ENCODE measurements around the gene LTA. TPM values are rescaled to one million over a fixed set of nuclear protein-coding genes. Genes with fewer than 3 reads are reported as not detected.
"Not testable (repeated sequence)": the region's sequence is repeated elsewhere in the genome, so short reads cannot be mapped to it uniquely, and the experiment has no call there.

Gene LTA
- total RNA-seq, 1 donor from 2014 or later = not detected

DNA sequence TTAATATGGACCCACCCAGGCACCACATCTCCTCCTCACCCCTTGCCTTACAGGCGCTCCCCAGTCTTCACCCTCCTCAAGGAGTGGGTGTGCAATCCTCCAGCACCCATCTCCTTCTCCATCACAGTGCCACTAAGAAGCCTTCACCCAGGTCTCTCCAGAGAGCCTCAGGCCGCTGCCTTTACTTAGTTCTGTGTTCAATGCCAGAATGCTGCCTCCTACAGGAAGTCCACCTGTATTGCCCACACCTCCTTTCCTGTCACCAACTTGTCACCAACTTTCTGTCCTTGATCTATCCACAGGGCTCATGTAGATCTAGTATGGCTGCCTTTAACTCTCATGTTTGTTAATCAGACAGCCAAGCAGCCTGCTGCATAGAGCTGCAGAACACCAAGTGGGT is 13.4 kb downstream of the LTA start:
- no peaks in the 10 kb centered on the region for H3K27me3 ChIP-seq (ENCODE audit: low read depth)
- intact Hi-C loops (cut with micrococcal nuclease) = no loop called here
- DNase-seq = no peak
- TF ChIP-seq, protein P1, sequence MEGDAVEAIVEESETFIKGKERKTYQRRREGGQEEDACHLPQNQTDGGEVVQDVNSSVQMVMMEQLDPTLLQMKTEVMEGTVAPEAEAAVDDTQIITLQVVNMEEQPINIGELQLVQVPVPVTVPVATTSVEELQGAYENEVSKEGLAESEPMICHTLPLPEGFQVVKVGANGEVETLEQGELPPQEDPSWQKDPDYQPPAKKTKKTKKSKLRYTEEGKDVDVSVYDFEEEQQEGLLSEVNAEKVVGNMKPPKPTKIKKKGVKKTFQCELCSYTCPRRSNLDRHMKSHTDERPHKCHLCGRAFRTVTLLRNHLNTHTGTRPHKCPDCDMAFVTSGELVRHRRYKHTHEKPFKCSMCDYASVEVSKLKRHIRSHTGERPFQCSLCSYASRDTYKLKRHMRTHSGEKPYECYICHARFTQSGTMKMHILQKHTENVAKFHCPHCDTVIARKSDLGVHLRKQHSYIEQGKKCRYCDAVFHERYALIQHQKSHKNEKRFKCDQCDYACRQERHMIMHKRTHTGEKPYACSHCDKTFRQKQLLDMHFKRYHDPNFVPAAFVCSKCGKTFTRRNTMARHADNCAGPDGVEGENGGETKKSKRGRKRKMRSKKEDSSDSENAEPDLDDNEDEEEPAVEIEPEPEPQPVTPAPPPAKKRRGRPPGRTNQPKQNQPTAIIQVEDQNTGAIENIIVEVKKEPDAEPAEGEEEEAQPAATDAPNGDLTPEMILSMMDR (IDR thresholded peaks at IDR 0.05; ENCODE audit: borderline replicate concordance) = no peak
- peaks cover 27% of the 10 kb centered on the region for H3K4me1 ChIP-seq
- no peaks in the 10 kb centered on the region for H3K36me3 ChIP-seq
- no peaks in the 10 kb centered on the region for H3K9me3 ChIP-seq (replicated peaks)
- H3K4me3 ChIP-seq = no peak overlapping the region
- peak overlapping the region; percentile 53 for H3K27ac ChIP-seq (replicated peaks)

DNA sequence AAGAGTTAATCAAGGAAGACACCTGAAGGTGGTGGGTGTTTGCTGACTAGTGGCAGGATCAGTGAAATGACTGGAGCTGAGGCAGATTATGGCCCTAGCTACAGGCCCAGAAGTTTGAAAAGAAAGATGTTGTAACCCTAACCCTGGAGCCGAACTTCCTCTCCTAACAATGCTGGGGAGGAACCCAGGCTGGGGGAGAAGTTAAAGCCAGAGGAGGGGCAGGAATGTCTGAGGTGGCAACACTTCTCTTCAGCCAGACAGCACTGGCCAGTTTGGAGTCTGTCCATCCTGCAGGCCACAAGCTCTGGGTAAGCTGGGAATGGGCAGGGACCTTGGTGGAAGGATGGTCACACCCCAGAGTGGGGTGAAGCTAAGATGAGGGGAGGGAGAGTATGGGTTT is 13.9 kb downstream of the LTA start, which contains the start of gene LST1:
TSS of gene LST1 (plus strand) at position 270 of the 400 bp plus-strand sequence. CDS start 1,023 bp downstream, outside the sequence.
- DNase-seq = no peak
- no peaks in the 10 kb centered on the region for H3K27me3 ChIP-seq (ENCODE audit: low read depth)
- peak within 1 kb of the TSS; percentile 29 for H3K4me3 ChIP-seq
- peak within 1 kb of the TSS; percentile 53 for H3K27ac ChIP-seq (replicated peaks)
- H3K36me3 ChIP-seq = no peaks in the 10 kb centered on the region
- peaks cover 23% of the 10 kb centered on the region for H3K4me1 ChIP-seq
- intact Hi-C loops (cut with micrococcal nuclease) = no loop called here
- TF ChIP-seq, protein P1 (IDR thresholded peaks at IDR 0.05; ENCODE audit: borderline replicate concordance) = no peak
- no peaks in the 10 kb centered on the region for H3K9me3 ChIP-seq (replicated peaks)

DNA sequence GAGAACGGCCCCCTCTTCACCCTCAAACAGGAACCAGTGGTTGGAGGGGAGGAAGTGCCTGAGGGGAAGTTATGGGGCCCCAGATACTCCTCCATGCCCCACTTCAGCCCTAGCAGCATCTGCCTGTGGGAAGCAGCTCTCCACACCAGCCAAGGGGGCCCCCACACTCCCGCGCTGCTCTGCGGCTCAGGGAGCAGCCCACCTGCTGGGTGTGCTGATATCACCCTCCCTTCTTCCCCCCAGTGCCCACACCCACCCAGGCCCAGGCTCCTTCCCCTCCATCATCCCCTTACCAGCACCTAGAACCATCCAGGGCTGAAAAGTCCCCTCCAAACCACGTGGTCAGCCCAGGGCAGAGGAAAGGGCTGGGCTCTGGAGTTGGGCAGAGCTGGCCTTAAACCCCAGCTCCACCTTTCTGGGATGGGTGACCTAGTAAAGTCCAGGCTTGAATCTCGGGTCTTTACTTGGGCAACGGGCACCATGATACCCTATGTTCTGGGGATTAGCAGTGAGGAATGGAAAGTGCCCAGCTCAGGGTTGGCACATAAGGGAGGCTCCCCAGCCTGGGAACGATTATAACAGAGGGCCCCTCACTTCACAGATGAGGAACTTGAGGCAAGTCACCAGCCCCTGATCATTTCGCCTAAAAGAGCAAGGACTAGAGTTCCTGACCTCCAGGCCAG is 14.7 kb downstream of the LTA start:
- peak overlapping the region; percentile 29 for H3K4me3 ChIP-seq
- intact Hi-C loops (cut with micrococcal nuclease) = no loop called here
- no peak for DNase-seq
- TF ChIP-seq, protein P1 (IDR thresholded peaks at IDR 0.05; ENCODE audit: borderline replicate concordance) = no peak
- peak overlapping the region; percentile 49 for H3K27ac ChIP-seq (replicated peaks)
- no peaks in the 10 kb centered on the region for H3K36me3 ChIP-seq
- peaks cover 16% of the 10 kb centered on the region for H3K4me1 ChIP-seq
- no peaks in the 10 kb centered on the region for H3K9me3 ChIP-seq (replicated peaks)
- no peaks in the 10 kb centered on the region for H3K27me3 ChIP-seq (ENCODE audit: low read depth)

DNA sequence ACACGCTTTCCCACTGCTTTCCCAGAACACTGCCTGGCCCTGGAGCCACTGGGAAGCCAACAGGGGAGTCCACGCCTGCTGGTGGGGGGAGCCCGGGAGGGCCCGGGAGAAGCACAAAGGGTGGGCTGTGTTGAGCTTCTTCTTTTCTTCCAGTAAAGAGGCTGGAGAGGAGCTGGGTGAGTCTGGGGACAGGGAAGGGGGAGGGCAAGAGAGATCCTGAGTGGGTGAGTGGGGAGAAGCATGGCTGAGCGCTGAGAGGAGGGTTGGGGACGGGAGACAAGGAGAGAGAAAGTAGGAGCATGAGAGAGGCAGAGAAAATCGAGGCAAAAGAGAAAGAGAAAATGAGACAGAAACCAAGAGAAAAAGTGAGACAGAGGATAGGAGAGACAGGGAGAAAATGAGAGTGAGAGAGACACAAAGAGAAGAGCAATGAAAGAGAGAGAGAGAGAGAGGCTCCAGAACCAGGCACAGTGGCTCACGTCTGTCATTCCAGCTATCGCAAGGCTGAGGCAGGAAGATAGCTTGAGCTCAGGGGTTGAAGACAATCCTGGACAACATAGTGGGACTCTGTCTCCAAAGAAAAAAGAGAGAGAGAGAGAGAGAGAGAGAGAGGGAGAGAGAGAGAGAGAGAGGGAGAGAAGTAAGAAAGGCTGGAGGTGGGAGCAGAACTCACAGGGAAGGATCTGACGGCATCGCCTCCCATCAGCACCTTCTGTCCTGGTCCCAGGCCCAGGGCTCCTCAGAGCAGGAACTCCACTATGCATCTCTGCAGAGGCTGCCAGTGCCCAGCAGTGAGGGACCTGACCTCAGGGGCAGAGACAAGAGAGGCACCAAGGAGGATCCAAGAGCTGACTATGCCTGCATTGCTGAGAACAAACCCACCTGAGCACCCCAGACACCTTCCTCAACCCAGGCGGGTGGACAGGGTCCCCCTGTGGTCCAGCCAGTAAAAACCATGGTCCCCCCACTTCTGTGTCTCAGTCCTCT is 16.0 kb downstream of the LTA start:
- H3K9me3 ChIP-seq (replicated peaks) = no peaks in the 10 kb centered on the region
- no peaks in the 10 kb centered on the region for H3K27me3 ChIP-seq (ENCODE audit: low read depth)
- peaks cover 3% of the 10 kb centered on the region for H3K4me1 ChIP-seq
- H3K4me3 ChIP-seq = peak overlapping the region; percentile 29
- H3K36me3 ChIP-seq = no peaks in the 10 kb centered on the region
- peak overlapping the region; percentile 49 for H3K27ac ChIP-seq (replicated peaks)
- DNase-seq = no peak
- TF ChIP-seq, protein P1 (IDR thresholded peaks at IDR 0.05; ENCODE audit: borderline replicate concordance) = no peak
- intact Hi-C loops (cut with micrococcal nuclease) = no loop called here

DNA sequence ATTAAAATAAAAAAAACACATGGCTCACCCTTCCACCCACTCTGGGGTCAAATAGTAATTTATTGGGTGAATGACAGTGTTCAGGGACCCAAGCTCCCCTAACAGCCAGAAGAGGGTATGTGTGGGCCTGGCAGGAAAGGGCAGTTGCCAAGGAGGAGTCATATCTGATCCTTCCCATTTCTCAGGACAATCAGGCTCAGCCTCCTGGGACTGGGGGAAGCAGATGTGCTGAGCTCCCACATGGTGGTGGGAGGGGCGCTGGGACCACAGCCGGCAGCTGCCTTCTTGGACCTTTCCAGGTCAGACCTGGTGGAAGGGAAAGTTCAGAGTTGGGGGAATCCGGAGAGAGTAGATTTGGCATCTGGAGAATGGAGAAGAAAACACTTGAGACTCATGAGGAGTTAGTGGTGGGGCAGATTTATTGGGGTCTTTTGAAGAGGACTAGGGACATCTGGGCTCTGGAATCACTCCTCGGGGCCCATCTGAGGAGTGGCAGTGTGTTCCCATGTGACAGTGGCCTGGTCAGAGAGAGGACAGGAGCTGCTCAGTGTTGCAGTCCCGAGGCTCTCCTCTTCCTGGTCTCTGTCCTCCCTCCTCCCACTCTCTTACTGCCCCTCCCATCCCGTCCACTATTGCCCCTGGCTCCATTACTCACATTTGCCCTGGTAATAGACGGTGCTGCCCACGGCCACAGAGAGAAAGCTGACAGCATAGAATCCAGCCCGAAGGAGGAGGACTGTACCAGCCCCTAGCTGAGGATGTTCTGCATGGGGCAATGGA is 17.0 kb downstream of the LTA start:
- H3K9me3 ChIP-seq (replicated peaks) = no peaks in the 10 kb centered on the region
- DNase-seq = no peak
- H3K4me1 ChIP-seq = peaks cover 3% of the 10 kb centered on the region
- no peaks in the 10 kb centered on the region for H3K36me3 ChIP-seq
- TF ChIP-seq, protein P1 (IDR thresholded peaks at IDR 0.05; ENCODE audit: borderline replicate concordance) = no peak
- no peak overlapping the region for H3K4me3 ChIP-seq
- intact Hi-C loops (cut with micrococcal nuclease) = no loop called here
- no peak overlapping the region for H3K27ac ChIP-seq (replicated peaks)
- no peaks in the 10 kb centered on the region for H3K27me3 ChIP-seq (ENCODE audit: low read depth)

DNA sequence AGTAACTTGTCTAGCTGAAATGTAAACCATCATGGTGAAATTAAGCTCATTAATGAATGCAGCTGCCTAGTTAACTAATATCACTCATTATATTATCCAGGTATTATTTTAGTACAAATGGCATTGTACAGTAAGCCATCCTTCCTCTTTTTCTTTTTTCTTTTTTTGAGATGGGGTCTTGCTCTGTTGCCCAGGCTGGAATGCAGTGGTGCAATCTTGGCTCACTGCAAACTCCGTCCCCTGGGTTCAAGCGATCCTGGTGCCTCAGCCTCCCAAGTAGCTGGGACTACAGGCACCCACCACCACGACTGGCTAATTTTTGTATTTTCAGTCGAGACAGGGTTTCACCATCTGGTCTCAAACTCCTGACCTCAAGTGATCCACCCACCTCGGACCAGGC is 18.6 kb downstream of the LTA start:
- DNase-seq; H3K27me3 ChIP-seq (ENCODE audit: low read depth); H3K9me3 ChIP-seq (replicated peaks); H3K4me1 ChIP-seq; intact Hi-C loops (cut with micrococcal nuclease); H3K4me3 ChIP-seq; H3K36me3 ChIP-seq; H3K27ac ChIP-seq (replicated peaks): not testable (repeated sequence)

Measured in left ventricle myocardium inferior (tissue), 1 donor.